Left cardiac atrium (tissue), 4 donors: ENCODE data around the gene MBD2. TPM values are rescaled to one million over a fixed set of nuclear protein-coding genes. Genes with fewer than 3 reads are reported as not detected.
A peak's percentile ranks its signal among the peaks of the same experiment; 100 is the strongest.
"Not testable (repeated sequence)": the region's sequence is repeated elsewhere in the genome, so short reads cannot be mapped to it uniquely, and the experiment has no call there.

Source experiments
- ATAC-seq, 2 donors: fragments of 200-7000 bp; cut with Tn5 transposase; one replicate each; pipeline ENCODE4 v1.9.1; 2020; ENCODE audit warnings: mild to moderate bottlenecking in 2 of 2, moderate library complexity in 2 of 2
- DNase-seq: peaks from one replicate; pipeline ENCODE4 v3.0.0-alpha.2; 2020
- intact Hi-C, 2 donors: fragments of 100-400 bp; cut with DNase I; formaldehyde crosslinking; loops; one replicate each; pipeline versions ENCODE4 v1.14.1 to v1.15.1; 2022 to 2023
- total RNA-seq, 2 donors: library from RNA; stranded (reverse); fragmentation: NEBNext Ultra II Directional; extraction: Animal tissue kit (Norgen Biotek cat#: 25700); gene quantifications; one replicate each; pipeline ENCODE4 v1.2.1, GENCODE V29; 2021
- donor health status: DM: no; HTN: yes; CAD: no.
- donor health status: DM: no; HTN: yes; CAD: no; lungs with severe emphysema.
- donor health status: DM: yes; HTN: yes; CAD: no.
- donor health status: Dilated cardiomyopathy.

MBD2 gene
- total RNA-seq, 2 donors from 2014 or later: 69.9 to 73.4 TPM

DNA sequence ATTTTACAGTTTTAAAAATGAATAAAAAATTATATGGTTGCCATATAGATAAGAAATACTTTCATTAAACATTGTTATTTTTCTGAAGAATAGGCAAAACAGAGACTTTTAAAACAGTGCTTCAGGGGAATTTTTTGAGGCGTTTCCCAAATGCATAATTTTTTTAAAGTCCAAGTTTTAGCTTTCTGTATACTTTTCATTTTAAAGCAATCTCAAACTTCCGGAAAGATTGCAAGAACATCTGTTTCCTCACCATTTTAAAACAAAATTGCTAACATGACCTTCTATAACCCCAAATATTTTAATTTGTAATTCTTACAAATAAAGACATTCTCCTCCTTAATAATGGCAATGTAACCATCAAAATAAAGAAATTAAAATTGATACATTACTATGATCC, 15.1 kb upstream of the MBD2 start:
- DNase-seq: no peak
- no peak for ATAC-seq
- intact Hi-C loops: no loop called here

- no peak for ATAC-seq
- intact Hi-C loops: no loop called here
- no peak for DNase-seq
These were observed 14.6 kb upstream of the MBD2 start for GRCh38 chr18:54239091-54239490.

DNA sequence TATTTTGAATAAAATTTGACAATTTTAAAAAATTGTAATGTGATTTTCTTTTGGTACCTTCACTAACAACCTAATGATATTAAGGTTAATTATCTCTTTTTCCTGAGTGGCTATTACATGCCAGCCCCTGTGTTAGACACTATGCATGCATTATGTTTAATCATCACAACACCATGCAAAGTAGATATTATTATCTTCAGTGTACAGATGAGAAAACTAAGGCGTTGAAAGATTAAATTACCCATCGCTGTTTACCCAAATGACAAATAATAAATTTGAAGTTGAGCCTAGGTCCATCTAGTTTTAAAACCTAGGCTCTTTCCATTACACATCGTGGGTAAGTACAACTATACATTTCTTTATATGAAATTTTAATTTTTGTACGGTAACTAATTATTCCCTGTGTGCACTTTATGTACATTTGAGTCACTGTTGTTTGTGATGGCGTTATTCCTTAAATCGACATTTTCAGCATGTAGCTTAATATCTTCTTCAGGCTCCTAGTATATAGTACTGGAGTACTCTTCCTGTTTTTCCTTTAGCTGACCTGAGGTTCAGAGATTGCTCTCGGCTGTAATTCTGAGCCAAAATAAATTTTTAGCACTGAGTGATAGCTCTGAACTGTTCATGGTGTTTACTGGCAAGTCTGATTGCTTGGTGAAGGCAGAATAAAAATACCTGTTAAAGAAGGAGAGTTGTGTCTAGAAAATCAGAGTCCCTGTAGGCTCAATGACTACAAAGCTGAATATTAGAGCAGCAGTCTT, 13.9 kb upstream of the MBD2 start:
- intact Hi-C loops: no loop called here
- ATAC-seq (peak in 1 of 2 donors; percentile 60), DNase-seq (no peak)

- DNase-seq (no peak), ATAC-seq (peak in 1 of 2 donors; percentile 18)
- intact Hi-C loops: no loop called here
These were observed 11.4 kb upstream of the MBD2 start for GRCh38 chr18:54235871-54236270.

DNA sequence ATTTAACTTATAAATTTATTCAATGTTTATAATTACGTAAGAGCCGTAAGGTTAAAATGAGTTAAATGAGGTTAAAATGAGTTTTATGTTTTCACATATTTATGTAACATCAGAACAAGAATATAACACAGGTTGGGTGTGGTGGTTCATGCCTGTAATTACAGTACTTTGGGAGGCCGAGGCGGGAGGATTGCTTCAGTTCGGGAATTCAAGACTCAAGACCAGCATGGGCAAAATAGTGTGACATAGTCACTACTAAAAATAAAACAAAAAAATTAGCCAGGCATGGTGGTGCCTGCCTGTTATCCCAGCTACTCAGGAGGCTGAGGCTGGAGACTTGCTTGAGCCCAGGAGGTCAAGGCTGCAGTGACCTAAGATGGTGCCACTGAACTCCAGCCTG, 9.3 kb upstream of the MBD2 start:
- intact Hi-C loops: no loop called here

DNA sequence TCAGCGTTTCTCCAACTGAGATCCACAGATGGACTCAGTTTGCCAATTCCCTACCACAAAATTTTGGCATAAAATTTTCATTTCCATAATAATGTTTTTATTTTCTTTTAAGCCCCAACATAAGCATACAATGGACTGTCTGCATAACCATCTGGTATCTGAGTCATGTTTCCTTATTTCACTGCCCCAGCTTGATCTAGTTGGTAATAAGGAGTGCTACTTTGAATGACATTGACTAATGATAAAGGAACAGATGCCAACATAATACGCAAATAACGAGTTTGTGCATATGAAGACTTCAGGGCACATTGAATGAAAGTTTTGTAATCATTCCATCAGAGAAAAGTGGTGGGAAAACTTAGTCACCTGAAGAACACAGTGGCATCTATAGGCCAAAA, 8.8 kb upstream of the MBD2 start:
- intact Hi-C loops: no loop called here
- no peak for ATAC-seq

More for the DNA sequence above, 9.3 kb upstream of the MBD2 start:
- DNase-seq (no peak), ATAC-seq (no peak)

DNA sequence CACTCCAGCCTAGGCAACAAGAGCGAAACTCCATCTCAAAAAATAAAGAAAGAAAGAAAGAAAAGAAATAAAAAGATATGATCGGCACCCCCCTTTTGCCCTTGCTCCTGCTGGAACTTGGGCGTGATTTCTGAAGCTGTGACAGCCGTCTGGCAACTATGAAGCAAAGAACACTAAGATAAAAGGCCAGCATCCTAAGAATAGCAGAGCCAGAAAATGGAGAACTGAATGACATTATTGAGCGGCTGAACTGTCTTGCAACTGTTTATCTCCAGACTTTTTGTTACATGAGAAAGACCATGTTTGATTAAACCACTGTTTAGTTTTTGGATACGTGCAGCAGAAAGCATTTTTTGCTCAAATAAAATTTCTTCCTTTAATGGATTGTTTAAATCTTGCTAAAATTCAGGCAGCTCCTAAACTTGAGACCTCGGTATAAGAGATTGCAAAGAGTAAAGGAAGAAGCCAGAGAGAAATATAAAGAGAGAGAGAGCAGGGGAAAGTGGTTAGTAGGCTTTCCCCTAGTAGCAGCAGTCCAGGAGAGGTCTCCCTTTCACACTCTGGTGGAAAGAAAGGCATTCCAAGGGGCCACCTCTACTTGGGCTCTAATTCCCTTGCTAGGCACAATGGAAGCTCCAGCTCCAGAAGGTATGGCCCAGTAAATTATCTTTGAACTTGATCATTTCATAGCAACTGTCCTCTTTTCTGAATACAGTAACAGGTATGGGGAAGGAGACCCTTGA, 8.2 kb upstream of the MBD2 start:
- ATAC-seq (peak in 1 of 2 donors; percentile 47), DNase-seq (no peak)
- intact Hi-C loops: no loop called here

More for the DNA sequence above, 8.8 kb upstream of the MBD2 start:
- DNase-seq: no peak

- intact Hi-C loops: no loop called here
- ATAC-seq (no peak), DNase-seq (no peak)
These were observed 5.1 kb upstream of the MBD2 start for GRCh38 chr18:54229421-54230059.

DNA sequence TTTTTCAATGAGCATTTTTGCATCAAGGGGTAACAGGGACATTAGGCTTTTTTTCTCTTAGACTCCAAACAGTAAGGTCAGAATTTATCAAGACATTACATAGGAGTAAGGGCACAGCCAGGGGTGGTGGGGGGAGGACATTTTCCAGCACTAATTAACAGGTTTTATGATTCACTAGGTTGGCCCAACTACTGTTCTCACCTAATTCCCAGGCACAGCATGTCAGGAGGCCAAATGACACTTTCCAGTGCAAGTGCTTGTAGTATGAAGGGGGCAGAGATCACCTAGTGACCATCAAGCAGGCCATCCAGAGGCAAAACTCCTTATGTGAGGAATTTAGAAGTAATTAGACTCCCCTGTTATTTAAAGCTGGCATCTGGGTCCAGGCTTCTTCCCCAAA, 3.9 kb upstream of the MBD2 start:
- intact Hi-C loops: no loop called here
- DNase-seq: no peak

DNA sequence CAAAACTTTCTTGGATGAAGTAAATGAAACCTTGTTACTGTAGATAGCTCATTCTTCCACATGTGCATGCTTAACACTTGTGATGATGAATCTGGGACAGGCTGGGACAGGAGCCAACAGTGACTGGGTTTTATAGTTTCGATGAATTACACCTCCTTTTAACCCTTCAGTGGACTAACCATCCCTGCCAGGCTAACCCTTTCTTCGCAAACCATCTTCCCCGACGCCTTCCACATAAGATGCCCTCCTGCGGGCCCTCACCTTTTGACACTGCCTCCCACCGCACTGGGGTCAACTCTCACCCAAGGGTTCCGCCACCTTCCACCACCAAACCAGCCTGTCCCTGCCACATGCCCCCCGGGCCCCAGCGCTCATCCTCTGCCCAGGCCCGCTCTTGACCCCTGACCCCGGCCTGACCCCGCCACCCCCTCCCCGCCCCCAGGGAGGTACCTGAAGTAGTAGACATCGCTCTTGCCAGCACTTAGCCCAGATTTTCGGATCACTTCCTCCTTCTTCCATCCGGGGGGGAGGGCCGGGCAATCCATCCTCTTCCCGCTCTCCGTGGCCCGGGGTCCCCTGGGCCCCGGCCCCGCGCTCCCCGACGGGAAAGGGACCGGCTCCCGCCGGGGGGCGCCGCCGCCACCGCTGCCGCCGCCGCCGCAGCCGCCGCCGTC, 764 bp downstream of the MBD2 start:
- intact Hi-C loops: loop anchor here in 1 of 2 donors (2.0 kb wide), 1 partner anchor 45 kb away; the partner anchor contains the start of gene POLI
- ATAC-seq: peak in 1 of 2 donors; percentile 39

More for the DNA sequence above, 3.9 kb upstream of the MBD2 start:
- ATAC-seq: no peak

GRCh38 chr18:54222922-54223567, 1.4 kb downstream of the MBD2 start:
- ATAC-seq (no peak), DNase-seq (no peak)
- intact Hi-C loops: no loop called here

More for the DNA sequence above, 764 bp downstream of the MBD2 start:
- DNase-seq: peak; percentile 79

- intact Hi-C loops: no loop called here
These were observed 4.1 kb downstream of the MBD2 start for GRCh38 chr18:54220406-54220805.

GRCh38 chr18:54218803-54219202, 5.7 kb downstream of the MBD2 start:
- DNase-seq, ATAC-seq, intact Hi-C loops: not testable (repeated sequence)

More at GRCh38 chr18:54220406-54220805, 4.1 kb downstream of the MBD2 start:
- ATAC-seq (no peak), DNase-seq (no peak)

DNA sequence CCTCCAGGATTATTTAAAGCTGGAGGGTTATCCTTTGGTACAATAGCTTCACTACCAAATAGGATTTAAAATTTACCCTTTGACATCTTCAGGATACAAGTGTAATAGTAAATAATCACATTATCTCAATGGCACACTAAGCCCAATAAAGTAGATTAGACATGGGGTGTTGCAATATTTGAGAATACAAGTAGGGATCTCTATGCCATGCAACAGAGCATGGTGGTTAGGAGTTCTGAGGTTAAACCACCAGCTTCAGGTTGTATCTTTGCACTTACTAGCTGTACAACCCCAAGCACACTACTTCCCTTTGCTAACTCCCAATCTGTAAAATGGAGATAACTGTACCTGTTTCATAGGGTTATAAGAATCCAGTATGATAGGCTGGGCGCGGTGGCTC, 6.2 kb downstream of the MBD2 start:
- no peak for ATAC-seq

DNA sequence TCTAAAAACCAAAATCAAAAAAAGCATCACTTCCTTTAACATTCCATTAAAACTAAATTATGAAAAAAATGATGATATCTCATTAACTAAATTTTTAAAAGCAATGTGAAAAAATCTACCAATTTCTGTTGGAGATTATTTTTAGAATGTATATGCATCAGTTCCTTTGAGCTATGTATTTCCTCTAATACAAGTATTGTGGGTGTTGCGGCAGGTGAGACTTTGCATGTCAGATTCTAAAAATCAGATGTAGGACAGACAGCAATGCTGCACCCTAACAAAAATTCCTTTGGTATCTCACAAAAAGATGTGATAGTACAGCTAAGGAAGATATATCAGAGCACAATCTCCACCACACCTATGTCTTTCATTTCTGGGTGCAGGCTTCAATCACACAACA, 6.8 kb downstream of the MBD2 start:
- no peak for ATAC-seq
- no peak for DNase-seq
- intact Hi-C loops: no loop called here

More for the DNA sequence above, 6.2 kb downstream of the MBD2 start:
- DNase-seq: no peak
- intact Hi-C loops: no loop called here

- no peak for DNase-seq
- intact Hi-C loops: no loop called here
- ATAC-seq: no peak
These were observed 9.4 kb downstream of the MBD2 start for GRCh38 chr18:54215069-54215468.

GRCh38 chr18:54210463-54210862, 14.0 kb downstream of the MBD2 start:
- no peak for DNase-seq
- intact Hi-C loops: no loop called here
- no peak for ATAC-seq

DNA sequence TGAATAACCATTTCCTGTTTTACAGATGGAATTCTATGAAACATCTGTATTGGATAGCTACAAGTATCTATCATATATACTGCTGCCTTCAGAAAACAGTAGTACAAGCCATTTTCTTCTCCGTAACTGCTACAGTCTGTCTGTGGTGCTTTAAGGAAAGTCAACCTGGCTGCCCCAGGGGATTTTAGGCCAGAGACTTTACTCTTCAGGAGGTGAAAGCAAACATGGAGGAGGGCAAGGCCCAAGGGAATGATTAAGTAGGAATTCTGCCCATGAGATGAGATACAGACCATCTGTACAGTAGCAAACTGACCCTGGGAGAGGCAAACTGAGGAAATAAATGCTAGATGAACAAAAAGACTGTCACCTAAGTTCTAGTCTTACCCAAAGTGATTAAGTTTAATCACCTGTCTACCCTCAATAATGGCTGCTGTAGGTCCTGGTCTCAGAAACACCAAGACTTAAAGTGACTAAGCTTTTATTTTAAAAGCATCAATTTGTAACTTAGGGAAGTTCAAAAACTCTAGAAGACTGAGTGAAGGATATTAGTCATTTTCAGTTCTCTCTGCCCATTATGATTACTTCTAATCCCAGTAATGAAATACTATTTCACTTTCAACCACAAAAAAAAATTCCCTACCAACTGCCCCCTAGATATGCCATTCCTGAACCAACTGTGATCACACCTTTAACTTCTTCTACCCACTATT, 14.8 kb downstream of the MBD2 start:
- DNase-seq (no peak), ATAC-seq (no peak)
- intact Hi-C loops: no loop called here
